ENCODE data around the gene HOXC10.

Gene HOXC10

DNA sequence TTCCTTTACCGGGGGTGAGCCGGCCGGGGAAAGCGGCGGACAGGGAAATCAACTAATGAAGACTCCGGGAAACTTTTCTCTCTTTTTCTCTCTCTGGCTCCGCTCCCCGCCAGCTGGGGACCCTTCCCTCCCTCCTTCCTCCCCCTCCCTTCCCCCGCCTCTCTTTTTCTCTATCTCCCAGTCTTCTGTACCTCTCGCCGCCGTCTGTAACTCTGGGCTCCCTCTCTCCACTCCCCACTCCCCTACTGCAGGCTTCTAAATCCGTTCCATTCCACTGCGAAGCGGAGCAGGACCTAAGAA lies 18.9 kb upstream of the HOXC10 start:
- no peaks in the 10 kb centered on the region for H3K36me3 ChIP-seq (ENCODE audit: insufficient read depth, low read length)
- no peaks in the 10 kb centered on the region for H3K9me3 ChIP-seq (ENCODE audit: control insufficient read depth, insufficient read depth, low read length)
- H3K9ac ChIP-seq (ENCODE audit: low read depth, low read length) = peak overlapping the region; percentile 26; the same call in 1 of the 2 replicates
- no peaks in the 10 kb centered on the region for H3K4me1 ChIP-seq (ENCODE audit: insufficient read depth, low read length)

DNA sequence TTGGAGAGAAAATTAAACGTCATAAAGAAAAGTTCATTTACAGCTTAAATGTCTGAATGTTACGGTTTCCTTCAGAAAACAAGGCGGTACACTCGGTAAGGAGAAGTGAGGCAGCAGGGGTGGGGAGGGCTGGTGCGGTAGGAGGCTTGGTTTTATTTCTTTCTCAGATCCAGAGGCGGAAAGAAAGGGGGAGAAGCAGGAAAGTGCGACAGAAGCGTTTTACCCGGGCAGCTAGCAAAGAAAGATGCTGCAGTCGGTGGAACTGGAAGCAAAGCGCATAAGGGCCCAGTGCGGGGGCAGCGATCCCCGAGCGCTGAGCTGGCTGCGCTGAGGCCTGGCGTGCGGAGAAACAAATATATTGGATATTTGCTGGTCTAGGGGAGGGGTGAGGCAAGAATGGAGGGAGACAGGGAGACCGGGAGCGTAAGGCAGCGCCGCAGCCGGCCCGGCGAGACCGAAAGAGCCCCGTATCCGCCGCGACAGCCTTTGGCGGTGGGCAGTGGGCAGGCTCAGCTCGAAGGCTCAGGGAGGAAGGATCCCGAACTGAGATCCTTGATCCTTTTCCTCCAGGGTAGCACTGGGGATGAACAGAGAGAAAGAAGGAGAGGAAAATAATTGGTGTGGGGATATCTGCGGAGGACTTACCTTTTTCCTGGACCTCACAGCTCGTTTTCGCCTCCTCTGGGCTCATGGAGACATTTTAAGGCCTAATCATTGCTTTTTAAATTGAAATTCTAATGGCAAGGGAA lies 18.4 kb upstream of the HOXC10 start:
- Histone ChIP-seq H3K9me3 (ENCODE audit: control insufficient read depth, insufficient read depth, low read length) (no peaks in the 10 kb centered on the region), H3K36me3 (ENCODE audit: insufficient read depth, low read length) (no peaks in the 10 kb centered on the region), H3K4me1 (ENCODE audit: insufficient read depth, low read length) (no peaks in the 10 kb centered on the region), H3K9ac (ENCODE audit: low read depth, low read length) (no peak overlapping the region)

DNA sequence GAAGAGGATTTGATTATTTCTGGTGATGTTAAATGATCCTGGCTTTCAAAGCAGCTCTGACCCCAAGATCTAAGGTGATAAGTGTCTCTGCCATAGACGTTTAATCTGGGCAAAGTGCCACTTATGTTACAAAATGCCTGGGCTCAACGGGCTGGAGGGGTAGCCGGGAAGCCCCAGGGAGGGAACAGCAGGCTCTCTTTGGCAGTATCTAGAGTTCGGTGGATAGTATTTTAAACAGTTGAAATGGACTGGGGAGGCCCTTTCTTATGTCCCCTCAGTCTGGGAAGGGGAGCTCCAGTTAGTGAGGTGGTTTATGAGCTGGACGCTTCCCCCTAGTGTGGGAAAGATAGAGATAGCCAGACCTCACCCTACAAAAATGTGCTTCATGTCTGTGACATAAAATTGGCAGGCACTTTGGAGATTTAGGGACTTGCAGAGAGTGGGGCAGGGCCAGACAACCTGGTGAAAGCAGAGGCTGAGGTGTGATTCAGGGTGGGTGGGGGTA lies 17.5 kb upstream of the HOXC10 start:
- no peaks in the 10 kb centered on the region for H3K4me1 ChIP-seq (ENCODE audit: insufficient read depth, low read length)
- H3K9me3 ChIP-seq (ENCODE audit: control insufficient read depth, insufficient read depth, low read length) = no peaks in the 10 kb centered on the region
- no peaks in the 10 kb centered on the region for H3K36me3 ChIP-seq (ENCODE audit: insufficient read depth, low read length)
- no peak overlapping the region for H3K9ac ChIP-seq (ENCODE audit: low read depth, low read length)

DNA sequence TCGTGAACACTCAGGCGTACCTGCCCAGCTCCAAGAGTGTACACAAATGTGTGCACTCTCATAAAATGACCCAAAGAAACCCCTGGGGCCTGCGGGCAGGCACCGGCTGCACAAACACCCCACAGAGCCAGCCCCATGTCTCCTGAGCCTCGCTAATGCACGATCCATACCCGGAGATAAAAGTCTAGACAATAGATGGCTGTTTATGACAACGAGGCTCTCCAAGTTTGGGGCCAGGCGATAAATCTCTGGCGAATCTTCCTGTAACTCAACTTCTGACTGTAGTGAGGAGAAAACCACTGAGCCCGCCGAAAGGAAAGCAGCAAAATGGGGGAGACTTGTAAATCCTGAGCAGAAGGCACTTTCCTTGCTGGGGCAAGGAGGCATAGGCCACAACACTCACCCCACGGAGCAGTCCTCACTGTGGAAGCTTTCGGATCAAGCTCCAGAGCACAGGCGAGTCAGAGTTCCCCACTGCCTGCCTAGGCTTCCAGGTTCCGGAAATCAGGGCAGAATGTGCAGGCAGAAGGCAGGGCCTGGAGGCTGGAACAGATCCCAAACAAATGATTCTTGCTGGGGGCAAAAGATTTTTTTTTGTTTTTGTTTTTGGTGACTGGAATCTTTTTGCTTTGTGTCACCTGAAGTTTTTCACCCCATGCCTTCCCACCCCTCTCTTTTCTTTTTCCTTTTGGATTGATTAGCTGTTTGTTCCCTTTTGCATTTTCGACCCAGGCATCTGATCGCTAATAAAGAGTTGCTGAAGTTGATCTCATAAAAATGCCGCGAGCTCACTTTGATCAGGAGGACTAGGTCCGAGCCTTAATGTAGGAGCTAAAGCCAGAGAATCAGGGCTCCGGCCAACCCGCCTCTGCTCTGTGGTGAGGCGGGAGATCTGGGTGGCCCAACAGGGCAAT lies 16.5 kb upstream of the HOXC10 start:
- H3K9me3 ChIP-seq (ENCODE audit: control insufficient read depth, insufficient read depth, low read length) = no peaks in the 10 kb centered on the region
- no peaks in the 10 kb centered on the region for H3K36me3 ChIP-seq (ENCODE audit: insufficient read depth, low read length)
- no peak overlapping the region for H3K9ac ChIP-seq (ENCODE audit: low read depth, low read length)
- H3K4me1 ChIP-seq (ENCODE audit: insufficient read depth, low read length) = no peaks in the 10 kb centered on the region

DNA sequence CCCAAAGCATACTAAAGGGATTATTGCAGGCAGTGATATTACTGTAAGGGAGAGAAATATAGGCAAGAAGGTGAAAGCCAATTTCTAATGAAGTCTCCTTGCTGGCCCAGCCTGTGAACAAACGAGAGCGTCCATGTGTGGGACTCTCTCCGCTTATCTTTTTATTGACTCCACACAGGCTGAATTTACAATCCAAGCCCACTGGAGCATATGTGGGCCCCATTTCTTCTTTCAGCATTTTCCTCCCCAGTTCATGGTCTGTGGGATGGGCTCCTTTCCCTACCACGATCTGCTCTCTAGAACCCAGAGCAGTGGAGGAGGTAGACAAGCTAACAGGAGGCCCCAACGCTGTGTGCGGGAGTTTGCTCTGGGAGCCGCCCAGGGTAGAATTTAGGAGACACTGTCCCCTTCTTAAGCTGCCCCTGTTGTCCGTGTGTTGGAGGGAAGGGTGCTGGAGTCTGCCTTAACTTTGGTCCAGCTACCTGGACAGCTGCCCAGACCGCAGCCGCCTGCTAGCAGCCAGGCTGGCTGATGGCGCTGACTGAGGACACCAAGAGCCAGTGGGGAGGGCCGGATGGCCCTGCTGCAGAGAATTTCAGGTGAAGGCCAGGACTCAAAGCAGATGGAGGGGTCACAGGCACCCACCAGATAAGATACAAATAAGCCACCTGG lies 15.2 kb upstream of the HOXC10 start:
- no peaks in the 10 kb centered on the region for H3K4me1 ChIP-seq (ENCODE audit: insufficient read depth, low read length)
- H3K9me3 ChIP-seq (ENCODE audit: control insufficient read depth, insufficient read depth, low read length) = no peaks in the 10 kb centered on the region
- H3K36me3 ChIP-seq (ENCODE audit: insufficient read depth, low read length) = no peaks in the 10 kb centered on the region
- H3K9ac ChIP-seq (ENCODE audit: low read depth, low read length) = no peak overlapping the region

DNA sequence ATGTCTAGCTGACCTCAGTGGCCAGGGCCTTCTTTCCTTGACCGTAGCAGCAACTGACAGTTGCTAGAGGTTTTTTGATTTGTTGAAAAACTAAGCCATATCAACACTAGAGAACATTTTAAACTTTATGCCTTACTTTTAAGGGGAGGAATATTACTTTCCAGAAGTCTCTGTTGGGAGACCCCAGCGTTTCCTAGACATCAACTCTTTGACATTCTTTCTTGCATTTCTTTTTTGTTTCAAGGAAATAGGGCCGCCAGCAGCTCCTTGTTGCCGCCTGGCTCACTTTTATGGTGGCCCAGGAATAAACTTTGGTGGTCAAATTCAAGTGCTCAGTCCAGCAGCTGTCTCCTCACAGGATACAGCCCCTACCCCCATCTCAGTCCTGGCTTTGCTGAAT lies 14.5 kb upstream of the HOXC10 start:
- H3K9ac ChIP-seq (ENCODE audit: low read depth, low read length) = no peak overlapping the region
- H3K4me1 ChIP-seq (ENCODE audit: insufficient read depth, low read length) = no peaks in the 10 kb centered on the region
- H3K9me3 ChIP-seq (ENCODE audit: control insufficient read depth, insufficient read depth, low read length) = no peaks in the 10 kb centered on the region
- no peaks in the 10 kb centered on the region for H3K36me3 ChIP-seq (ENCODE audit: insufficient read depth, low read length)

DNA sequence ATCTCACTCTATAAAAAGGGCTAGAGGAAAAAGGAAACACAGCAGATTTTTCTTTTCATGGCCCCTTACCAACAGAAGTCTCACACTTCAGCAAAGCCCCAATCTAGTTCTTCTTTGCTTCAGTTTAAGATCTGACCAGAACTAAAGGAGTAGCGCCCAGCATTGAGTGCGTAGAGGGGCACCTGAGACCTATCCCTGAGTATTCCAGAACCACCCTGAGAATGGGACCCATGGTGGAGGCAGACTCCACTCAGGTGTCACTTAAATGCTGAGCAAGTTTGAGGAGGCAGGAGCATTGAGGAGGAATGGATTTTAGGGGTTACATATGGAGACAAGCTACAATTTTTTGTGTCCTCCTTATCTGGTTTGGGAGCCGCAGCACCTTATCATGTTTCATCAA lies 13.8 kb upstream of the HOXC10 start:
- no peak overlapping the region for H3K9ac ChIP-seq (ENCODE audit: low read depth, low read length)
- H3K36me3 ChIP-seq (ENCODE audit: insufficient read depth, low read length) = no peaks in the 10 kb centered on the region
- no peaks in the 10 kb centered on the region for H3K9me3 ChIP-seq (ENCODE audit: control insufficient read depth, insufficient read depth, low read length)
- no peaks in the 10 kb centered on the region for H3K4me1 ChIP-seq (ENCODE audit: insufficient read depth, low read length)

DNA sequence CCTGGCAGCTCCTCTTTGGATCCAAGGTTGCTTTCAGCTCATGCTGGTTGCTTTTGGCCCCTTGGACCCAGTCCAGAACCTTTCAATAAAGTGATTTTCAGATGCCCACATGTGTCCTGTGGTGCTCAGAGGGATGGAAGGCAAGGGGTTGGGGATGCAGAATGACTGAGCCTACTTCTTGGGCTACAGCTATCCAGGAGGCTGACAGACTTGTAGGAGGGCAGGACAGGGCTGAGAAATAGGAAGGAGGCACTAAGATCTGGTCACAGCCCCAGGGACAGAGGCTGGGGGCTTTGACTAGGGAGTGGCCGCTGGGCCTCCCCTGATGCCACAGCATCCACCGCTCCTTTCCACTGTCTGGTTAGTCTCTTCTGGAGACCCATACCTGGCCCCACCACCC lies 13.3 kb upstream of the HOXC10 start:
- Histone ChIP-seq H3K36me3 (ENCODE audit: insufficient read depth, low read length) (no peaks in the 10 kb centered on the region), H3K4me1 (ENCODE audit: insufficient read depth, low read length) (no peaks in the 10 kb centered on the region), H3K9me3 (ENCODE audit: control insufficient read depth, insufficient read depth, low read length) (no peaks in the 10 kb centered on the region), H3K9ac (ENCODE audit: low read depth, low read length) (no peak overlapping the region)

DNA sequence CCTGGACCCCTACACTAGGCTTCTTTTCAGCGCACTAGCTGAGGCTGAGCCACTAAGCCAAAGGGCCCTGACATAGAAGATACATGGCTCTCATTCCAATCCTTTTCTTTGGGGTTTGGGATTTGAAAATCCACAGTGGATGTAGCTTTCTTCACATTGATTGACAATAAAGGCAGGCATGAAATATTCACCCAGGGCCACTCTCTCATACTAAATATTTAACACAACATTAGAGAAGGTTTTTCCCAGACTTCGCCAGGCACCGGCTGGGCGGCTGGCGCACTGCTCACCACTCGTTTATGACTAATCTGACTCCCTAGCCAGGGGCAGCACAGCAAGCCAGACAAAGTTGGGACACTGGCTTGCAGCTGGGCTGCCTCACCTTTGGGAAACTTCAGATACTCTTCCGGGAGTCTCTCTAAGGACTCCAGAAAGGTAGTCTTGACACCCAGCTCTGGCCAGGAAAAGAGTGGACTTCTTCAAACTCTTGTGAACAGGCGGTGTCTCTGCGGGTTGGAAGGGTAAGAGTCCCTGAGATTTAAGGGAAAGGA lies 12.7 kb upstream of the HOXC10 start:
- Histone ChIP-seq H3K9me3 (ENCODE audit: control insufficient read depth, insufficient read depth, low read length) (no peaks in the 10 kb centered on the region), H3K4me1 (ENCODE audit: insufficient read depth, low read length) (no peaks in the 10 kb centered on the region), H3K9ac (ENCODE audit: low read depth, low read length) (no peak overlapping the region), H3K36me3 (ENCODE audit: insufficient read depth, low read length) (no peaks in the 10 kb centered on the region)

DNA sequence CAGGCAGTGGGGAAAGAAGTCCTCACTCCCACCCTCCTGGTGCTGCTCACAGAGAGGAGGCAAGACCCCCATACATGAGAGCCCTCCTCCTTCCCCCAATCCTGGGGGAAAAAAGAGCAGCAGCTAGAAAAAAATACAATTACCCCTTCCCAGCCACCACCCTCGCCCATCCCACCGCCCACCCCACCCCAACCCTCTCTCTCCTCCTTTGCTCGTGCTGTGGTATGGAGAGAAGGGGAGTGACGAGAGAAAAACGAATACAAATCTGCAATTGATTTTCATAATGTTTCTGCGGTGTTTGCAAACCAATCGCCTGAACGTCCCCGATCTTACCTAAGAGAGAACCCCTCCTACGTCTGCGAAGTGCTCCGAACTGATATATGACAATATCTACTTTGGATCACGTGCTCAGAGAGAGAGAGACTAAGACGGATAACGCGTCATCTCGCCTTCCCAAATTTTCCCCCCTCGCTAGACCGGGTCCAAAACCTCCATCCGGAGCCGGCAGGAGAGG lies 12.2 kb upstream of the HOXC10 start, which contains the start of gene HOXC11:
TSS of gene HOXC11 (plus strand) at position 405 of the 514 bp plus-strand sequence. CDS start 116 bp downstream, outside the sequence.
- Histone ChIP-seq H3K36me3 (ENCODE audit: insufficient read depth, low read length) (no peaks in the 10 kb centered on the region), H3K9me3 (ENCODE audit: control insufficient read depth, insufficient read depth, low read length) (no peaks in the 10 kb centered on the region), H3K4me1 (ENCODE audit: insufficient read depth, low read length) (no peaks in the 10 kb centered on the region), H3K9ac (ENCODE audit: low read depth, low read length) (peak within 1 kb of the TSS; percentile 38; the same call in 1 of the 2 replicates)

DNA sequence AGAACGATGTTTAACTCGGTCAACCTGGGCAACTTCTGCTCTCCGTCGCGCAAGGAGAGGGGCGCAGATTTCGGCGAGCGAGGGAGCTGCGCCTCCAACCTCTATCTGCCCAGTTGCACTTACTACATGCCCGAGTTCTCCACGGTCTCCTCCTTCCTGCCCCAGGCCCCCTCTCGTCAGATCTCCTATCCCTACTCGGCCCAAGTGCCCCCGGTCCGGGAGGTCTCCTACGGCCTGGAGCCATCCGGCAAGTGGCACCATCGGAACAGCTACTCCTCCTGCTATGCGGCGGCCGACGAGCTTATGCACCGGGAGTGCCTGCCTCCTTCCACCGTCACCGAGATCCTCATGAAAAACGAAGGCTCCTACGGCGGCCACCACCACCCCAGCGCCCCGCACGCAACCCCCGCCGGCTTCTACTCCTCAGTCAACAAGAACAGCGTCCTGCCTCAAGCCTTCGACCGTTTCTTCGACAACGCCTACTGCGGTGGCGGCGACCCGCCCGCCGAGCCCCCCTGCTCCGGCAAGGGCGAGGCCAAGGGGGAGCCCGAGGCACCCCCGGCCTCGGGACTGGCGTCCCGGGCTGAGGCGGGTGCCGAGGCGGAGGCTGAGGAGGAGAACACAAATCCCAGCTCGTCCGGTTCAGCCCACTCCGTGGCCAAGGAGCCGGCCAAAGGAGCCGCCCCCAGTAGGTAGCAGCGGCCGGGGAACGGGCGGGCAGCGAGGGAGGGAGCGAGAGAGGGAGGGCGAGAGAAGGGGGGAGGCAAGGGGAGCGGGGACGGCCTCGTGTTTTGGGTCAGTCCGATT lies 11.5 kb upstream of the HOXC10 start:
- H3K4me1 ChIP-seq (ENCODE audit: insufficient read depth, low read length) = no peaks in the 10 kb centered on the region
- H3K9ac ChIP-seq (ENCODE audit: low read depth, low read length) = peak overlapping the region; percentile 38; the same call in 1 of the 2 replicates
- no peaks in the 10 kb centered on the region for H3K9me3 ChIP-seq (ENCODE audit: control insufficient read depth, insufficient read depth, low read length)
- H3K36me3 ChIP-seq (ENCODE audit: insufficient read depth, low read length) = no peaks in the 10 kb centered on the region

DNA sequence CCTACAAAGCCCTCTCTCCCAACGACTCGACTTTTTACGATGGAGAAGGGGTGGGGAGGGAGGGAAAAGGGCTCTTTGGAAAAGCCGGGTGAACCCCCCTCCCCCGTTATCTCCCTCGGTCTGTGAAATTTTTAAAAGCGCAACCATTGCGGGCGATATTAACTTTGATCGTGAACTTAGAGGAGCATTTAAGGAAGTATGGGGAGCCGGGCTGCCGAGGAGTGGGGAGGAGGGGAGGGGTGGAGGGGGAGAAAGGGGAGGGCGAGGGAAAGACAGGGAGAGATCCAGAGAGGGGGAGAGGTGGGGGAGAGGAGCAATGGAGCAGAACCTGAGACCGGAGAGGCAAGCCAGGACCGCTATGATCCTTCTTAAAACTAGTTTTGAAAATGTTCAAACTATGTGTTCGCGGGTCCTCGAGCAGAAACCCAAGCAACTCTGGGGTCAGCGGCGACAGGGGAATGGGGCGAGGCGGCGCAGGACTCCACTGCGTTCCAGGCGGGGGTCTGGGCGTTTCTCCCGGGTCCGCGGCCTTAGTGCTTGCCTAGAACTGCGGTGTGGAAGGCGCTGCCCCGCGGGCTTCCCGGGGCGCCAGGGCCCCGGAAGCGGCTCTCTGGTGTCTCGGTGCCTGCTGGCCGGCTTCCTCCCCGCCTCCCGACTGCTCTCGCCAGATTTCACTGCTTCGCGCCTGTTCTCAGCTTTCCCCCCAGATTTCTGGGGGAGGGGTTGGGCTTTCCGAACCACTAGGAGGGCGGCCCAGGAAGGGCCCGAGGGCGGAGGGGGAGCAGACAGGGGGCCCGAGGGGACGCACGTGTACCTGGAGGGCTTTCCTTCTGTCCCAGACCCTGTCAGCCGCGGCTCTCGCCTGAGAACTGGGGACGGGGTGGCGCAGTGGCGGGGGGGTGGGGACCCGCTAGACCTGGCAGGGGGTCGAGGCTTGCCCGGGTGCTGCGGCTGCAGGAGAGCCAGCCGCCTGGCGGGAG lies 10.6 kb upstream of the HOXC10 start, which contains the start of gene HOTAIR:
TSS of gene HOTAIR (minus strand) at position 871 of the 980 bp plus-strand sequence.
- peak within 1 kb of the TSS; percentile 38; the same call in 1 of the 2 replicates for H3K9ac ChIP-seq (ENCODE audit: low read depth, low read length)

More for the DNA sequence above, 10.6 kb upstream of the HOXC10 start, which contains the start of gene HOTAIR:
- Histone ChIP-seq H3K4me1 (ENCODE audit: insufficient read depth, low read length) (no peaks in the 10 kb centered on the region), H3K36me3 (ENCODE audit: insufficient read depth, low read length) (no peaks in the 10 kb centered on the region), H3K9me3 (ENCODE audit: control insufficient read depth, insufficient read depth, low read length) (no peaks in the 10 kb centered on the region)
